PC-3 (cell line): Measurements from ENCODE around the gene DHDDS. TPM values are rescaled to one million over a fixed set of nuclear protein-coding genes. Genes with fewer than 3 reads are reported as not detected.
A peak's percentile ranks its signal among the peaks of the same experiment; 100 is the strongest.

Experiments
- ATAC-seq: fragments of 200-7000 bp; cut with Tn5 transposase; 2 replicates; pipeline ENCODE4 v1.9.1; 2020; ENCODE audit warnings: mild to moderate bottlenecking, moderate library complexity
- BruUV-seq: library from RNA; stranded (reverse); fragments of 400-500 nt; replicated peaks from 2 replicates; lab custom pipeline; 2021; lab: Mats Ljungman, UMichigan
- CTCF ChIA-PET: fragments of 300-600 bp; sonication (Branson Sonifier 250); formaldehyde crosslinking; loops from one replicate; lab custom pipeline; 2022; ENCODE audit warnings: antibody characterized with exemption; lab: Charles Lee
- POLR2A ChIA-PET: fragments of 300-600 bp; sonication (Branson Sonifier 250); formaldehyde crosslinking; loops from one replicate; lab custom pipeline; 2022; ENCODE audit warnings: antibody characterized with exemption; ENCODE audit not compliant: unreplicated experiment; lab: Charles Lee
- DNase-seq: peaks from one replicate; pipeline ENCODE4 v3.0.0-alpha.2; 2015
- H2AFZ ChIP-seq: fragments of 300-600 bp; sonication (generic); 2 replicates; pipeline ENCODE4 v1.6.0; 2016; ENCODE audit warnings: antibody characterized with exemption, low read length
- H3F3A ChIP-seq: fragments of 300-600 bp; sonication (generic); one replicate; pipeline ENCODE4 v1.6.0; 2017; ENCODE audit warnings: antibody characterized with exemption, low read length, control low read depth, mild to moderate bottlenecking; ENCODE audit not compliant: unreplicated experiment
- H3K27ac ChIP-seq: fragments of 300-600 bp; sonication (generic); 2 replicates; pipeline ENCODE4 v1.5.1; 2016; ENCODE audit warnings: mild to moderate bottlenecking, low read length
- H3K27me3 ChIP-seq: fragments of 300-600 bp; sonication (generic); 2 replicates; pipeline ENCODE4 v1.6.1; 2016; ENCODE audit warnings: low read length, mixed read lengths
- H3K36me3 ChIP-seq: fragments of 300-600 bp; sonication (generic); 2 replicates; pipeline ENCODE4 v1.6.1; 2016; ENCODE audit warnings: low read depth, mixed run types, low read length, mixed read lengths
- H3K4me1 ChIP-seq: fragments of 300-600 bp; sonication (generic); 2 replicates; pipeline ENCODE4 v1.5.1; 2016; ENCODE audit warnings: low read length; ENCODE audit not compliant: insufficient read depth
- H3K4me2 ChIP-seq: fragments of 300-600 bp; sonication (generic); 2 replicates; pipeline ENCODE4 v1.6.0; 2016; ENCODE audit warnings: low read length
- H3K4me3 ChIP-seq: fragments of 300-600 bp; sonication (generic); 2 replicates; pipeline ENCODE4 v1.5.1; 2016; ENCODE audit warnings: mild to moderate bottlenecking, low read length, mixed read lengths
- H3K79me2 ChIP-seq: fragments of 300-600 bp; sonication (generic); 2 replicates; pipeline ENCODE4 v1.6.1; 2017; ENCODE audit warnings: low read length, mixed read lengths
- H3K9ac ChIP-seq: fragments of 300-600 bp; sonication (generic); 2 replicates; pipeline ENCODE4 v1.6.0; 2016; ENCODE audit warnings: mild to moderate bottlenecking, low read length
- H3K9me2 ChIP-seq: fragments of 300-600 bp; sonication (generic); replicated peaks from 2 replicates; pipeline ENCODE4 v1.6.1; 2016; ENCODE audit warnings: mixed run types, low read length, mixed read lengths
- H3K9me3 ChIP-seq: fragments of 300-600 bp; sonication (generic); 2 replicates; pipeline ENCODE4 v1.6.1; 2016; ENCODE audit warnings: low read length, mixed read lengths
- H4K20me1 ChIP-seq: fragments of 300-600 bp; sonication (generic); 2 replicates; pipeline ENCODE4 v1.6.1; 2016; ENCODE audit warnings: low read length, mixed read lengths
- EZH2 ChIP-seq: fragments of 300-600 bp; sonication (generic); IDR thresholded peaks from one replicate; pipeline ENCODE4 v1.6.1; 2017; ENCODE audit warnings: antibody characterized with exemption, mild to moderate bottlenecking, low read length; ENCODE audit not compliant: unreplicated experiment
- EZH2phosphoT487 ChIP-seq: fragments of 300-600 bp; sonication (generic); IDR thresholded peaks from 2 replicates; pipeline ENCODE4 v1.6.1; 2018; ENCODE audit warnings: mild to moderate bottlenecking, antibody characterized with exemption, low read length, borderline replicate concordance
- intact Hi-C: fragments of 100-400 bp; cut with micrococcal nuclease; formaldehyde crosslinking; loops from 2 replicates; pipeline ENCODE4 v1.9.0; 2023
- total RNA-seq: library from RNA; depleted of rRNA; stranded (reverse); fragments of >200 nt; gene quantifications from 2 replicates; pipeline ENCODE4 v1.2.3, GENCODE V29; 2014
- TF ChIP-seq, protein P1 (sequence below): fragments of 300-600 bp; sonication (generic); conservative IDR thresholded peaks from 2 replicates; pipeline ENCODE4 v1.5.1; 2017; ENCODE audit warnings: antibody characterized with exemption, low read depth, mild to moderate bottlenecking, low read length

Gene DHDDS
- total RNA-seq, 1 experiment from 2014 or later, result 49.6 TPM

DNA sequence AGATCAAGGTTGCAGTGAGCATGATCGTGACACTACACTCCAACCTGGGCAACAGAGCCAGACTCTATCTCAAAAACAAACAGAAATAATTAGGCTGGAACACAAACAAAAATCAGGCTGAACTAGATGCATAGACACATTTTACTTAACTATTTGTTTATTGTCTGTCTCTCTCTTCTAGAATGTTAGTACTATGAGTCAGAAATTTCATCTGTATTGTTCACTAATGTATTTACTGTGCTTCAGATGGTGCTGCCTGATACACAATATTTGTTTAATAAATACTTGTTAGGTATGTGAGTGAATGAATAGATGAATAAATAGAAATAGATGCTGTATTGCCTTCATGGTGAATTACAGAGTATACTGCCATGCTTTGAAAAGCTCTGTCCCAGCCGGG lies 27.5 kb upstream of the DHDDS start:
- Histone ChIP-seq H3F3A (no peaks in the 10 kb centered on the region), H3K27me3 (no peaks in the 10 kb centered on the region), H3K36me3 (no peaks in the 10 kb centered on the region), H2AFZ (no peak overlapping the region), H3K4me3 (no peak overlapping the region; the same call in 1 of the 2 replicates), H3K79me2 (no peaks in the 10 kb centered on the region), H3K9me2 (no peaks in the 10 kb centered on the region), H3K4me2 (peak overlapping the region; percentile 61), H3K9ac (no peak overlapping the region), H4K20me1 (no peaks in the 10 kb centered on the region), H3K27ac (peak overlapping the region; percentile 48), H3K9me3 (no peaks in the 10 kb centered on the region), H3K4me1 (peaks cover 29% of the 10 kb centered on the region)
- ChIA-PET CTCF (interaction anchor here (0.5 to 2.1 kb wide), 2 partner anchors 13 to 97 kb away, joined by 4 to 6 read pairs; no protein-coding TSS in a partner anchor), POLR2A (interaction anchor here (0.6 kb wide), 1 partner anchor 21 kb away, joined by 5 read pairs; no protein-coding TSS in a partner anchor)
- TF ChIP-seq EZH2, result no peak
- TF ChIP-seq EZH2phosphoT487, result no peak
- TF ChIP-seq, protein P1, sequence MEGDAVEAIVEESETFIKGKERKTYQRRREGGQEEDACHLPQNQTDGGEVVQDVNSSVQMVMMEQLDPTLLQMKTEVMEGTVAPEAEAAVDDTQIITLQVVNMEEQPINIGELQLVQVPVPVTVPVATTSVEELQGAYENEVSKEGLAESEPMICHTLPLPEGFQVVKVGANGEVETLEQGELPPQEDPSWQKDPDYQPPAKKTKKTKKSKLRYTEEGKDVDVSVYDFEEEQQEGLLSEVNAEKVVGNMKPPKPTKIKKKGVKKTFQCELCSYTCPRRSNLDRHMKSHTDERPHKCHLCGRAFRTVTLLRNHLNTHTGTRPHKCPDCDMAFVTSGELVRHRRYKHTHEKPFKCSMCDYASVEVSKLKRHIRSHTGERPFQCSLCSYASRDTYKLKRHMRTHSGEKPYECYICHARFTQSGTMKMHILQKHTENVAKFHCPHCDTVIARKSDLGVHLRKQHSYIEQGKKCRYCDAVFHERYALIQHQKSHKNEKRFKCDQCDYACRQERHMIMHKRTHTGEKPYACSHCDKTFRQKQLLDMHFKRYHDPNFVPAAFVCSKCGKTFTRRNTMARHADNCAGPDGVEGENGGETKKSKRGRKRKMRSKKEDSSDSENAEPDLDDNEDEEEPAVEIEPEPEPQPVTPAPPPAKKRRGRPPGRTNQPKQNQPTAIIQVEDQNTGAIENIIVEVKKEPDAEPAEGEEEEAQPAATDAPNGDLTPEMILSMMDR, result no peak
- intact Hi-C loops, result no loop called here
- ATAC-seq, result peak; percentile 89
- peak; percentile 81 for DNase-seq
- no TSS peak for BruUV-seq

DNA sequence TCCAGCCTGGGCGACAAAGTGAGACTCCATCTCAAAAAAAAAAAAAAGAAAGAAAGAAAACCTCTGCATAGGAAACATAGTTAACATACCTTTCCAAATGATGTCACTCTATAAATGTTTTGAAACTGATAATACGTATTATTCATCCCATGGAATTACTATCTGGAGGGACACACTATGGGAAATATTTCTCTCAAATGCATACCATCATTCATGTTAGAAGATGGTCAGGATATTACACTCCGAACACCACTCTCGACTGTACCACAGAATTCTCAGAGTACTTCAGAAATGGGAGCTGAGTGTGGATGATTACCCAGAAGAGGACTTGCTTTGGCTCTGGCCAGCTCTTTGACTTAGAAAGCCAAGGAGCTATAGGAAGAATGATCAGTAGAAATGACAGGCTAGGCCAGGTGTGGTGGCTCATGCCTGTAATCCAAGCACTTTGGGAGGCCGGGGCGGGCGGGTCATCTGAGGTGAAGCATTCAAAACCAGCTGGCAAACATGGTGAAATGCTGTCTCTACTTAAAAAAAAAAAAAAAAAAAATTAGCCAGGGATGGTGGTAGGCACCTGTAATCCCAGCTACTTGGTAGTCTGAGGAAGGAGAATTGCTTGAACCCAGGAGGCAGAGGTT lies 26.7 kb upstream of the DHDDS start:
- Histone ChIP-seq H3K36me3 (no peaks in the 10 kb centered on the region), H3K27me3 (no peaks in the 10 kb centered on the region), H3K9me2 (no peaks in the 10 kb centered on the region), H3K9me3 (no peaks in the 10 kb centered on the region), H3K9ac (no peak overlapping the region), H3K4me2 (peak overlapping the region; percentile 61), H3K27ac (peak overlapping the region; percentile 48), H3F3A (no peaks in the 10 kb centered on the region), H4K20me1 (no peaks in the 10 kb centered on the region), H3K4me1 (peaks cover 29% of the 10 kb centered on the region), H3K79me2 (no peaks in the 10 kb centered on the region), H2AFZ (no peak overlapping the region), H3K4me3 (peak overlapping the region; percentile 3; the same call in 1 of the 2 replicates)
- CTCF ChIA-PET, result interaction anchor here (2.1 kb wide), 1 partner anchor 12 kb away, joined by 6 read pairs; no protein-coding TSS in a partner anchor
- peak; percentile 56 for DNase-seq
- intact Hi-C loops, result no loop called here
- TF ChIP-seq EZH2, result no peak
- no peak for TF ChIP-seq EZH2phosphoT487
- TF ChIP-seq, protein P1, result no peak
- no peak for ATAC-seq
- POLR2A ChIA-PET, result interaction anchor here (0.6 kb wide), 2 partner anchors 22 to 46 kb away, joined by 3 to 5 read pairs; no protein-coding TSS in a partner anchor
- no TSS peak for BruUV-seq

DNA sequence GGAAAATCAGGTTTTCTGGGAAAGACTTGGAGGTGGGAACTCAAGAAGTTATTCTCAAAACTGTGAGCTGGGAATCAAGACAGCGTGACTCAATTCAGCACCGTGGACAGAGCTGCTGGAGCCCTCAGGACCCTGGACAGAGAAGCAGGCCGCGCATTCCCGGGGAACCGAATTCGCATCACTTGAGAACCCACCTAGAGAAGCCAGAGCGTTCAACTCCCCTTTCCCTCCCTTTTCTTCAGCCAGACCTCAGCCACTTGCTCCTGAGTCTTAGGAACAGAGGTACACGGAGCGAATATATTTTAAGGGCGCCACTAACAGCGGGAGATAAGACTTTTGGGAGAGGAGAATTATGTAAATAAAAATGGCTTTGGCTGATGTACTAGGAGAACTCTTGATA lies 23.5 kb upstream of the DHDDS start:
- H3K9me2 ChIP-seq, result no peaks in the 10 kb centered on the region
- no peaks in the 10 kb centered on the region for H3K36me3 ChIP-seq
- CTCF ChIA-PET, result no interaction called here
- TF ChIP-seq EZH2 (no peak), EZH2phosphoT487 (no peak)
- TF ChIP-seq, protein P1, result no peak
- no peak overlapping the region for H3K9ac ChIP-seq
- no peaks in the 10 kb centered on the region for H4K20me1 ChIP-seq
- POLR2A ChIA-PET, result interaction anchor here (0.5 kb wide), 1 partner anchor 9 kb away, joined by 4 read pairs; no protein-coding TSS in a partner anchor
- H3K79me2 ChIP-seq, result no peaks in the 10 kb centered on the region
- BruUV-seq, result no TSS peak
- peaks cover 24% of the 10 kb centered on the region for H3K27me3 ChIP-seq
- H3K4me3 ChIP-seq, result no peak overlapping the region
- ATAC-seq (peak; percentile 48), DNase-seq (peak; percentile 87)
- H3K27ac ChIP-seq, result no peak overlapping the region
- H3F3A ChIP-seq, result no peaks in the 10 kb centered on the region
- H3K9me3 ChIP-seq, result no peaks in the 10 kb centered on the region
- H3K4me2 ChIP-seq, result no peak overlapping the region
- peaks cover 29% of the 10 kb centered on the region for H3K4me1 ChIP-seq
- intact Hi-C loops, result no loop called here
- no peak overlapping the region for H2AFZ ChIP-seq
